Activated CD4-positive, alpha-beta T cell treated with anti-CD3 and anti-CD28 coated beads, Interleukin-2, amount 10 ng/mL, durations not matched to agents 24 days and 14 days (primary cell): ENCODE measurements around the gene CDC14A. TPM values are rescaled to one million over a fixed set of nuclear protein-coding genes. Genes with fewer than 3 reads are reported as not detected.
A peak's percentile ranks its signal among the peaks of the same experiment; 100 is the strongest.
"Not testable (repeated sequence)": the region's sequence is repeated elsewhere in the genome, so short reads cannot be mapped to it uniquely, and the experiment has no call there.

ENCODE experiments used
- DNase-seq: peaks from one replicate; pipeline ENCODE4 v3.0.0; 2022
- H3K27ac Mint-ChIP-seq: one replicate; pipeline ENCODE4 v1.8.0; 2022; ENCODE audit warnings: mild to moderate bottlenecking, mixed read lengths
- H3K27me3 Mint-ChIP-seq: one replicate; pipeline ENCODE4 v1.8.0; 2022; ENCODE audit warnings: mixed read lengths
- H3K36me3 Mint-ChIP-seq: one replicate; pipeline ENCODE4 v1.8.0; 2022; ENCODE audit warnings: low read depth, mild to moderate bottlenecking, mixed read lengths
- H3K4me1 Mint-ChIP-seq: one replicate; pipeline ENCODE4 v1.8.0; 2021; ENCODE audit warnings: mixed read lengths
- H3K4me3 Mint-ChIP-seq: one replicate; pipeline ENCODE4 v1.8.0; 2022; ENCODE audit warnings: mild to moderate bottlenecking, moderate library complexity, mixed read lengths
- H3K9me3 Mint-ChIP-seq: one replicate; pipeline ENCODE4 v1.8.0; 2021; ENCODE audit warnings: mixed read lengths
- intact Hi-C: fragments of 100-400 bp; cut with micrococcal nuclease; formaldehyde crosslinking; loops from one replicate; pipeline ENCODE4 v1.15.1; 2023
- total RNA-seq: library from RNA; stranded (reverse); gene quantifications from 2 replicates; pipeline ENCODE4 v1.2.3, GENCODE V29; 2022

CDC14A gene
- total RNA-seq, 1 donor from 2014 or later = 10.3 TPM

GRCh38 chr1:100387209-100387608 is 34.9 kb downstream of the CDC14A start:
- Mint-ChIP-seq H3K27me3 (no peaks in the 10 kb centered on the region), H3K4me3 (peak overlapping the region; percentile 49), H3K36me3 (peaks cover 29% of the 10 kb centered on the region), H3K27ac (peak overlapping the region; percentile 58), H3K4me1 (peaks cover 46% of the 10 kb centered on the region), H3K9me3 (no peaks in the 10 kb centered on the region)
- no peak for DNase-seq
- intact Hi-C loops = no loop called here

DNA sequence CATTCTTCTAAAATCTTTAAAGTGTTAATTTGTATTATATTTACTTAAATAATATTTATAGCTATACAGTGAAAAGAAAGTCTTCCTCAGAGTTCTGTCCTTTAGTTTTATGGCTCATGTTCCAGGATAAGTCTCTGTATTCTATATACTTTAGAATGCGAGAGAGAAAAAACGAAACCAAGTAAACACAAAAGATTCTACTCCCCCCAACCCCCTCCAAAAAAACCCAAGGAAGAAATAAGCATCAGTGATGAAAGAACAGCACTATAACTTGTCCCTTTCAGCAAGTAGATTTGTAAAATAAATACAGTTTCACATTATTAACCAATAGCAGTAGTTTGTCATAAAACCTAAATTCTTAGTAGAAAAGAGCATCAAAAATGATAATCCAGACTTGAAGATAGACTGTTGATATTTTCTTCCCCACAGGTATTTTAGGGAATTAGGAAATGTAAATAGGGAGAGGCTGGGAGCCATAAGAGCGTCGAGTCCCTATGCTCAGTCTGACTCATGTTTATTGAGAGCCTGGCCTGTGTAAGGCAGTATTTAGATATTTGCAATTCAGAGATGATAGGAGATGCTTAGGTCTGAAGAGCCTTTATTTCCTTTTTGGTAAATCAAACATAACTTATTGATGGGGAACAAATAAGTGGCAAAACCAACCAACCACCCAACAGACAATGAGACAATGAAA is 35.5 kb downstream of the CDC14A start:
- H3K4me1 Mint-ChIP-seq = peaks cover 50% of the 10 kb centered on the region

GRCh38 chr1:100390531-100390930 is 38.2 kb downstream of the CDC14A start:
- no peak for DNase-seq
- no peak overlapping the region for H3K4me3 Mint-ChIP-seq
- intact Hi-C loops = no loop called here
- H3K27ac Mint-ChIP-seq = peak overlapping the region; percentile 19
- H3K27me3 Mint-ChIP-seq = no peaks in the 10 kb centered on the region
- no peaks in the 10 kb centered on the region for H3K9me3 Mint-ChIP-seq
- H3K4me1 Mint-ChIP-seq = peaks cover 65% of the 10 kb centered on the region
- peaks cover 42% of the 10 kb centered on the region for H3K36me3 Mint-ChIP-seq

More for the DNA sequence above, 35.5 kb downstream of the CDC14A start:
- Mint-ChIP-seq H3K9me3 (no peaks in the 10 kb centered on the region), H3K4me3 (peak overlapping the region; percentile 75), H3K36me3 (peaks cover 32% of the 10 kb centered on the region), H3K27ac (peak overlapping the region; percentile 70), H3K27me3 (no peaks in the 10 kb centered on the region)
- no peak for DNase-seq
- intact Hi-C loops = no loop called here

GRCh38 chr1:100391675-100392074 is 39.4 kb downstream of the CDC14A start:
- Mint-ChIP-seq H3K36me3 (peaks cover 48% of the 10 kb centered on the region), H3K27ac (no peak overlapping the region), H3K27me3 (no peaks in the 10 kb centered on the region), H3K4me3 (no peak overlapping the region), H3K4me1 (peaks cover 71% of the 10 kb centered on the region), H3K9me3 (peaks cover 4% of the 10 kb centered on the region)
- DNase-seq = peak; percentile 64
- intact Hi-C loops = no loop called here

GRCh38 chr1:100392756-100393155 is 40.5 kb downstream of the CDC14A start:
- peaks cover 73% of the 10 kb centered on the region for H3K4me1 Mint-ChIP-seq
- H3K9me3 Mint-ChIP-seq = peaks cover 4% of the 10 kb centered on the region
- H3K4me3 Mint-ChIP-seq = peak overlapping the region; percentile 37
- no peak for DNase-seq
- intact Hi-C loops = no loop called here
- H3K27me3 Mint-ChIP-seq = no peaks in the 10 kb centered on the region
- peak overlapping the region; percentile 76 for H3K27ac Mint-ChIP-seq
- H3K36me3 Mint-ChIP-seq = peaks cover 56% of the 10 kb centered on the region

- H3K36me3 Mint-ChIP-seq = peaks cover 54% of the 10 kb centered on the region
- intact Hi-C loops = loop anchor here (2.0 kb wide), 1 partner anchor 39 kb away; no protein-coding TSS in a partner anchor
- H3K4me3 Mint-ChIP-seq = peak overlapping the region; percentile 44
Observed at GRCh38 chr1:100394285-100394684, 42.0 kb downstream of the CDC14A start.

DNA sequence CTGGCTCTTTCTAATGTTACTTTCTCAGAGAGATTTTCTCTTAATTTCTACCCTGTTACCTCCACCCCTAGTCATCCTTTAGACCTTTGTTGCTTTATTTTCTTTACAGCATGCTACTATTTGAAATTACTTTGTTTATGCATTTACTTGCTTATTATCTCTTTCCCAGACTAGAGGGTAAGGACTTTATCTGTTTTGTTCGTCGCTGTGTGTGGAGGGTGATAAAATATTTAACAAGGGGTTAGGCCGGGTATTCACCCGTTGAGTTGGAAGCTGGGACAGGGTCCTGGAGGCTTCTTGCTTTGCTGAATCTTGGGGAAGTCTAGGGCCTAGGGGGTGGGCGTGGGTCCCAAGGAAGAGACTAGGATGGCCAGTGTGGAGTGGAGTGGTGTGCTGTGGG is 43.6 kb downstream of the CDC14A start:
- no peak for DNase-seq
- no peaks in the 10 kb centered on the region for H3K27me3 Mint-ChIP-seq
- peaks cover 51% of the 10 kb centered on the region for H3K36me3 Mint-ChIP-seq
- peaks cover 76% of the 10 kb centered on the region for H3K4me1 Mint-ChIP-seq
- H3K4me3 Mint-ChIP-seq = no peak overlapping the region
- intact Hi-C loops = loop anchor here (2.0 kb wide), 2 partner anchors 17 to 37 kb away; no protein-coding TSS in a partner anchor
- H3K27ac Mint-ChIP-seq = no peak overlapping the region
- peaks cover 4% of the 10 kb centered on the region for H3K9me3 Mint-ChIP-seq

More at GRCh38 chr1:100394285-100394684, 42.0 kb downstream of the CDC14A start:
- H3K27ac Mint-ChIP-seq = peak overlapping the region; percentile 84
- peak; percentile 64 for DNase-seq
- no peaks in the 10 kb centered on the region for H3K27me3 Mint-ChIP-seq
- H3K4me1 Mint-ChIP-seq = peaks cover 75% of the 10 kb centered on the region
- peaks cover 4% of the 10 kb centered on the region for H3K9me3 Mint-ChIP-seq

DNA sequence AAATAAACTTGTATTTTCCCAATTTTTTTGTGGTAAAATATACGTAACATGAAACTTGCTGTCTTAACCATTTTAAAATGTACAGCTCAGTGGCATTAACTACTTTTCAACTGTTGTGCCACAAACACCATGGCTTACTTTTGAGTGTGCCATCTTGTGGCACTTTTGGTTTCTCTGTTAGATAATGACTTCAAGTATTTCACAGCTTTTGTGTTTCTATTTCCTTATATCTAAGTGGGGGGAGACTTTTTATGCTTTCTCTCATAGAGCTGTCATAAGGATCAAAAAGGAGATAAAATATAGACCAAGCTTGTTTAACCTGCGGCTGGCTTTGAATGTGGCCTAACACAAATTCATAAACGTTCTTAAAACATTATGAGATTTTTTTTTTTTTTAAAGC is 44.3 kb downstream of the CDC14A start:
- Mint-ChIP-seq H3K9me3 (peaks cover 4% of the 10 kb centered on the region), H3K27ac (peak overlapping the region; percentile 37), H3K4me3 (peak overlapping the region; percentile 47), H3K27me3 (no peaks in the 10 kb centered on the region), H3K4me1 (peaks cover 75% of the 10 kb centered on the region), H3K36me3 (peaks cover 49% of the 10 kb centered on the region)
- DNase-seq = peak; percentile 63
- intact Hi-C loops = loop anchor here (2.0 kb wide), 1 partner anchor 18 kb away; no protein-coding TSS in a partner anchor

DNA sequence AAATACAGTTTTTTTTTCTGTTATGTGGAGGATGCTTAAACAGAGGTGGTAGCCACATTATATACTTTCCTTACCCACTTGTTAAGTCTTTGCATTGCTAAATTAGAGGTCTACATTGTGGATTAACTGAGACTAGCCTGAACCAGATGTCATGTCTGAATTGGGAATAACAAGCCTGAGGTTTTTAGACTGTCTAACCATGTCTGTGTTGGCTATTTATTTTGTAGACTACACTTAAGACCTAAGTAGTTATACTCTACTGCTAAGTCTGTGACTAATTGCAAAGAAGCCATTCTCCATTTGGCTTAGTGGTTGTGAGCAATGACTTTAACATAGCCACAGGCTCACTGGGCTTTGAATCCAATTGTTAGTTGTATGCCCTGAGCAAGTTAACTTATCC is 45.4 kb downstream of the CDC14A start:
- Mint-ChIP-seq H3K4me3 (no peak overlapping the region), H3K36me3 (peaks cover 48% of the 10 kb centered on the region), H3K27ac (peak overlapping the region; percentile 67), H3K4me1 (peaks cover 70% of the 10 kb centered on the region), H3K9me3 (peaks cover 4% of the 10 kb centered on the region), H3K27me3 (no peaks in the 10 kb centered on the region)
- no peak for DNase-seq
- intact Hi-C loops = loop anchor here (2.0 kb wide), 1 partner anchor 19 kb away; no protein-coding TSS in a partner anchor

DNA sequence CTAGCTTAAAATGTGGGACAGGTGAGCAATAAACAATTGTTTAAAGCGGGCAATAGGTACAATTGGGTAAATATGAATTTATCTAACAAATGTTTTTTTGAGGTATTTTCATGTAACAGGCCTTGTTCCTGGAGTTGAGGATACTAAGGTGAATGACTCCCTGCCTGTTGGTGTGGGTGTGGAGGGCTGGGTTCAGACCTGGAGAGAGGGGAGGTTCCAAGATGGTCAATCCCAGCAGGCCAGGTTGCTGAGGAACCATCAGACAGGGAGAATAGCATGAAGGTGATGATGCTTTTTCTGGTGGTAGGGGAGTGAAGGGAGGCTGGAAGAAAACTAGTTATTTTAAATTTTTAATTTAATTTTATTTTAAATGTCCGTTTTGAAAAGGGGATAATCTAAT is 46.3 kb downstream of the CDC14A start:
- Mint-ChIP-seq H3K27ac (peak overlapping the region; percentile 76), H3K4me3 (peak overlapping the region; percentile 42), H3K4me1 (peaks cover 70% of the 10 kb centered on the region), H3K36me3 (peaks cover 42% of the 10 kb centered on the region), H3K27me3 (no peaks in the 10 kb centered on the region), H3K9me3 (peaks cover 4% of the 10 kb centered on the region)
- no peak for DNase-seq
- intact Hi-C loops = no loop called here

DNA sequence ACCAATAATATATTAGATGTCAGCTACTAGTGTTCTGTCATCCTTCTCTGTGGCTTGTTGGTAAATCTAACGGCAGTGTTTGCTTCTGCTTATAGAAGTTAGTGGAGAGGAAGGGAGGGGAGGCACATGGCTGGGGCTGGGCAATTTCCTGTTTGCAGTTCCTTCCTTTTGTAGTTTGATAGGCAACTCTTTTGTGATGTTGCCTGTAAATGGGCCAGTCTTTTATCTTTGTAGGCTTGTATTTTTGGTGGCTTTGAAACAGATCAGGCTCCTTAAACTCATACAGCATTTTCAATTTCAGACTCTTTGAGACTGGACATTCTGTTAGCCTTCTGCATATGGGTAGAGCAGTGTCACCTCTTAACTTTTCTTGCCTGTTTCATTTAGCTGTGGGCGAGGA is 48.1 kb downstream of the CDC14A start:
- Mint-ChIP-seq H3K4me3 (peak overlapping the region; percentile 73), H3K4me1 (peaks cover 69% of the 10 kb centered on the region), H3K36me3 (peaks cover 35% of the 10 kb centered on the region), H3K27me3 (no peaks in the 10 kb centered on the region), H3K9me3 (peaks cover 6% of the 10 kb centered on the region), H3K27ac (peak overlapping the region; percentile 92)
- intact Hi-C loops = loop anchor here (1.0 to 2.0 kb wide), 3 partner anchors 24 to 48 kb away; partner anchors contain the start of gene CDC14A
- peak; percentile 90 for DNase-seq

DNA sequence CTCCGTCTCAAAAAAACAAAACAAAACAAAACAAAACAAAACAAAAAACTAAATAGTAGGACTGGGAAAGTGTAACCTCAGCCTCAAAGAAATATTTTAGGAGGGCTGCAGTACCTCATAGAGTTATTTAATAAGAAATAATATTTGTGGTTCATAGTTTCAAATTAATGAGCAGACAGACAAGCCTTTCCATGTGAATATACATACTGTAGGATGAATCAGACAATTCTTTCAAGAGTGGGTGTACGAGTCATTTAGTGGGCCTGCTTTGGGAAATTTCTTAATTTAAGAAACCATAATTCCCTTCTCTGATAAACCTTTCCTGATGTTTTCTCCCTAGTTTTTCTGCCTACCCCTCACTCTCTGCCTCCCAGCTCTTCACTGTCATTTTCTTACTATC is 52.5 kb downstream of the CDC14A start:
- Mint-ChIP-seq H3K27ac (peak overlapping the region; percentile 3), H3K27me3 (no peaks in the 10 kb centered on the region), H3K36me3 (peaks cover 48% of the 10 kb centered on the region), H3K4me3 (no peak overlapping the region), H3K9me3 (peaks cover 23% of the 10 kb centered on the region), H3K4me1 (peaks cover 53% of the 10 kb centered on the region)
- DNase-seq = no peak
- intact Hi-C loops = no loop called here

DNA sequence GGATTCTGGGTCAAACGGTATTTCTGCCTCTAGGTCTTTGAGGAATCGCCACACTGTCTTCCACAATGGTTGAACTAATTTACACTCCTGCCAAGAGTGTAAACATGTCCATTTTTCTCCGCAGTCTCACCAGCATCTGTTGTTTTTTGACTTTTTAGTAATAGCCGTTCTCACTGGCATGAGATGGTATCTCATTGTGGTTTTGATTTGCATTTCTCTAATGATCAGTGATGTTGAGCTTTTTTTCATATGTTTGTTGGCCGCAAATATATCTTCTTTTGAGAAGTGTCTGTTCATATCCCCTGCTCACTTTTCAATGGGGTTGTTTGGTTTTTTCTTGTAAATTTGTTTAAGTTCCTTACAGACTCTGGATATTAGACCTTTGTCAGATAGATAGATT is 53.6 kb downstream of the CDC14A start:
- Mint-ChIP-seq H3K36me3 (peaks cover 49% of the 10 kb centered on the region), H3K9me3 (peaks cover 23% of the 10 kb centered on the region), H3K4me1 (peaks cover 48% of the 10 kb centered on the region)
- intact Hi-C loops, H3K4me3 Mint-ChIP-seq, H3K27ac Mint-ChIP-seq, DNase-seq, H3K27me3 Mint-ChIP-seq: not testable (repeated sequence)

- H3K27ac Mint-ChIP-seq, DNase-seq, H3K27me3 Mint-ChIP-seq, H3K4me3 Mint-ChIP-seq, intact Hi-C loops: not testable (repeated sequence)
- Mint-ChIP-seq H3K4me1 (peaks cover 59% of the 10 kb centered on the region), H3K36me3 (peaks cover 59% of the 10 kb centered on the region), H3K9me3 (peaks cover 26% of the 10 kb centered on the region)
Observed at GRCh38 chr1:100407390-100407789, 55.1 kb downstream of the CDC14A start.
